GM21423 (cell line): ENCODE results near the gene BICDL2.

ENCODE experiments used
- ATAC-seq: cut with Tn5 transposase; IDR thresholded peaks from one replicate; pipeline ENCODE4 v1.9.1; 2021; ENCODE audit warnings: mild to moderate bottlenecking, moderate library complexity; ENCODE audit not compliant: unreplicated experiment

The BICDL2 gene

GRCh38 chr16:3013491-3013951 is 23.2 kb downstream of the BICDL2 start:
- no peak for ATAC-seq

GRCh38 chr16:3012828-3013420 is 23.8 kb downstream of the BICDL2 start, which contains the start of gene CLDN9:
Gene CLDN9, plus strand, starts transcription at chr16:3012923. Its CDS starts 440 bp downstream, at chr16:3013363.
- ATAC-seq, result no peak

- no peak for ATAC-seq
Measured at GRCh38 chr16:3012246-3012645, 24.5 kb downstream of the BICDL2 start.

GRCh38 chr16:3010510-3010909 is 26.2 kb downstream of the BICDL2 start:
- no peak for ATAC-seq

GRCh38 chr16:3009568-3010390 is 27.0 kb downstream of the BICDL2 start:
- ATAC-seq, result no peak

GRCh38 chr16:3008690-3009037 is 28.1 kb downstream of the BICDL2 start:
- ATAC-seq, result no peak

GRCh38 chr16:3007957-3008689 is 28.6 kb downstream of the BICDL2 start:
- no peak for ATAC-seq

DNA sequence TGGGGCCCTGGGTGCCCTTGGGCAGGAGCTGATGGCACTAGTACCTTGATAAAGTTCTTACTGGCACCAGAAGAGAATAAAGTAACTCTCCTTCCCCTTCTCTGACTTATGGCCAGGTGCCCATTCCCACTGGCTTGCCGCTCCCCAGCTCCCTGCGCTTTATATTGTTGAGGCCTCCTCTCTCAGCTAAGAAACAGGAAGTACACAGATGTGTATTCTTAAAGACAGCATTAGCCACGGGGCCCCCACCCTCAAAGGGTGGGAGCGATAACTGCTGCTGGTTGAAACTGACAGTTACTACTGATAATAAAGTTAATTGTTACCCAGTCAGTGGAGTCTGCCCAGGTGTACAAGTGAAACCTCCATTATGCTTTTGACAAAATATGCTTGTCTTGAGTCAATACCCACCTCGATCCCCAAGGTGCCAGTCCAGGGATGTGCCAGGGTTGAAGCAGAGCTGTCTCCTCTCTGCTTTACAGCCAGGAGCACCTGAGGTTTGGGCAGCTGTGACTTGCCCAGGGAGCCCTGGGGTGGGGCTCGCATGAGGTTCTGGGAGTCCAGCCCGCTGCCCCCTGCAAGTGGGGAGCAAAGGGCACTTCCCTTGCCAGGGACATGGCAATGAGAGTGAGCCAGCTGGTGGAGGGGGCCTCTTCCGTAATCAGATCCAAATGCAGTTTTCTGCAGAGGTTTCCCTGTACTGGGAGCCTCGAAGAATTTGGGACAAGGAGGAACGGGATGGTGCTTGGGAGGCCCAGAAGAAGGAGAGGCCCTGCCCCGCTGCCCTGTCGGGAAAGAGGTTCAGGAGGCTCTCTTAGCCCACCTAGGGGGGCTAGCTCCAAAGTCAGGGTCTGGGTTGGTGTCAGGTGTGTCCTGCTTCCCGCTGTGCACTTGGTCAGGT is 29.4 kb downstream of the BICDL2 start:
- no peak for ATAC-seq

DNA sequence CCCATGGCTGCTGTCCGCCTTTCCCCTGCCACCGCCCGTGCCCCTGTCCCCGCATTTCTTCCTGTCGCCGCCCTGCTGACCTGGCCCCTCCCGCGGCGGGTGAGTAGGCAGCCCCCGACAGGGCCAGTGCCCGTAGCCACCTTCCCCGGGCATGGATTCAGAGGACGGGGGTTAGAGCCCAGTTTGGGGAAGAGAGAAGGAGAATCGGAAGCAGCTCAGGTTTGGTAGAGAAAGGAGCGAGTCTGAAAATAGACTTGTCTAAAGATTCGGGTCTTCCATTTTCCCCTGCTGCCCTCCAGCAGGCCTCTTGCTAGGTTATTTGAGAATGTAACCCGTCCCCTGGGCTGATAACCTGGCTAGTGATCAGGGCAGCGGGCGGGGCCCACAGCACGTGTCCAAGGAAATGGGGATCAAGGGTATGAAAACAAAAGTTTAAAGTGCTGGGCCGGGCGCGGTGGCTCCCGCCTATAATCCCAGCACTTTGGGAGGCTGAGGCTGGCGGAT is 31.9 kb downstream of the BICDL2 start:
- ATAC-seq, result no peak

DNA sequence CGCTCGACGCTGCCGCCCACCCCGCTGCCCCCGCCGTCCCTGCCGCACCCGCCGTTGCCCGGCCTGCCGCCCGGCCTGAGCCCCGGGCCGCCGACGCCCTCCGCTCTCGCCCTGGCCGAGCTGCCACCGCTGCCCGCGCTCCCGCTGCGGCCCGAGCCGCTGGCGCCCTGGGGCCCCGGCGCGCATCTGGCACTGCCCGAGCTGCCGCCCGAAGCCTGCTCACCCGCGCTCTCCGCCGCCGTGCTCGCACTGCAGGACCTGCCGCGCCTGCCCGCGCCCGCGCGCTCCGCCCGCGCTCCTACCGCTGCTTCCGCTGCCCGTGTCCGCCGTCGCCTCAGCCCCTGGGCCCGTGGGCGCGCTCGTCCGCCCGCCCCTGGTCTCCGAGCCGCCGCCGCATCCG is 32.4 kb downstream of the BICDL2 start:
- no peak for ATAC-seq

GRCh38 chr16:3003582-3004270 is 33.0 kb downstream of the BICDL2 start:
- peak; percentile 91 for ATAC-seq

- no peak for ATAC-seq
Measured at GRCh38 chr16:3001316-3001715, 35.4 kb downstream of the BICDL2 start.

- ATAC-seq, result no peak
Measured at GRCh38 chr16:3000540-3000939, 36.2 kb downstream of the BICDL2 start.

DNA sequence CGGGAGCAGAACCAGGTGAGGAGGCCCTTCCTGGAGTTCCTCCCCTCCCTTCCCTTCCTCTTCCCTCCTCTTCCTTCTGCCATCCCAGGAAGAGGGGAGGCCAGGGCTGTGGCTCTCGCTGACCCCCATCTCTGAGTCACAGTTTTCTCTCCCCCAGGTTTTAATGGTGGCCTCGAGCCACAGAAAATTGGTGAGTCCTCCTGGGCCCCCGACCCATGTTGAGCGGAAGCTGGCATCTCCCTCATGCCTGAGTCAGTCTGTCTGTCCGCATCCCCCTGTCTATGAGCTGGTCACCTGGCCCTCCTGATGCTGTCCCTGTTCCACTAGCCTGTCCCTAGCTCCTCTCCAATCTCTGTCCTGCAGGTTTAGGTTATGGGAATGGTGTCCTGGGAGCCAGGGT is 36.8 kb downstream of the BICDL2 start:
- ATAC-seq, result no peak

GRCh38 chr16:2996298-2996697 is 40.4 kb downstream of the BICDL2 start:
- no peak for ATAC-seq

GRCh38 chr16:2992383-2993081 is 44.2 kb downstream of the BICDL2 start:
- ATAC-seq, result no peak

DNA sequence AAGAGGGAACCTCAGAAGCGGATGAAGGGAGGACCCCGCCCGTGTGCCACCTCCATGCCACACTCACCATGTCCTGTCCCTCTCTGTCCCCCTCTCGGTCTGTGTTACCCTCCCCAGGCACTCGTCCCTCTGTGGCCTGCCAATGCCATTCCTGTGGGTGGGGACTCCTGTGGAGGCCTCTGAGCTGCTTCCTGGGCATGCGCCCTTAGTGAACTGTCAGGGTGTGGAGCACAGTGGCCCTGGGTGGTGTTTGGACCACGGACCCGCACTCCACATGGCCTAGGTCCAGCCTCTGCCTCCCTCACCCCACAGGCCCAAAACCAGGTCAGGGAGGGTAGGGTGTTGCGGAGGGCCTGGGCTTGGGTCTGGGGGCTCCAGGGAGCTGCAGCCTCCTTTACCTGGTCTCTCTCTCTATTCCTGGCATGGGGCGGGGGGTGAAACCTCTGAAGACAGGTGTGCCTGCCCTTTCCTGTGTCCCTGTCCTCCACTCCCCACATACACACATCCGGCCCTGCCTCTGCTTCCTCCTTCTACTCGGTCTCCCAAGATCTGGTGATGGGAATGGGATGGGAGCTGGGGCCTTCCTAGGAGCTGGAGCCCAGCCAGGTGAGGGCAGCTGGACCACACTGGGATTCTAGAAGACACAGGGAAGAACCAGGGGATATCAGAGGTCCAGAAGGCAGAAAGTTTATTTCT is 45.0 kb downstream of the BICDL2 start:
- ATAC-seq, result no peak

- no peak for ATAC-seq
Measured at GRCh38 chr16:2990891-2991290, 45.9 kb downstream of the BICDL2 start.

- ATAC-seq, result no peak
Measured at GRCh38 chr16:2988590-2989099, 48.1 kb downstream of the BICDL2 start.
